Measurements from ENCODE around the gene LRIG1. TPM values are rescaled to one million over a fixed set of nuclear protein-coding genes. Genes with fewer than 3 reads are reported as not detected.

LRIG1 gene
- total RNA-seq, 1 donor from 2014 or later: 30.2 TPM

DNA sequence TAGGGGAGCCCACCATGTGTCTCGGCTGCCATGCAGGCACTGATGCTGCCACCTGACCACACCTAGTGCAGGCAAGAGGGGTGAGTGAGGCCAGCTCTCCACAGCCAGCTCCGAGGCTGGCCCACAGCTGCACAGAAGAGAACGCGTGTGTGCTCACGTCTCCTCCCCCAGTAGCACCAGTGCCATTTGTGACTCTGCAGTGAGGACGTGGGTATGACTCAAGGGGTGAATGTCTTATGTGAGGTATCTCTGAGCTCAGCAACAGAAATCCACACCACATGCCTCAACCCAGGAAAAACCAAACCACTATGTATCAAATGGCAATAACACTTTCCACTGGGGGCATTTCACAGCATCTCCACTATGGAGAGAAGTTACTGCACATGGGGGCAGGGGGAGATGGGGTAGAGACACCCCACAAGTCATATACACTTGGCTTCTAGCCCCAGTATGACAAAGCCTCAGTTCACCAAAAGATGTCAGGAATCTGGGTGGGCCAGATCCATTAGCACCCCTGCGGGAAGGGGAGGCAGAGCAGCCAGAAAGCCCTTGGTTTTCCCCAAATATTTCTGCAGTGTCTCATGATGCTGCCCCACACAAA is 87.6 kb downstream of the LRIG1 start:
- H3K4me1 Mint-ChIP-seq (ENCODE audit: low read depth, unreplicated experiment): peaks cover 33% of the 10 kb centered on the region
- no peak for DNase-seq
- H3K9me3 Mint-ChIP-seq (ENCODE audit: unreplicated experiment): no peaks in the 10 kb centered on the region
- no peak overlapping the region for H3K27ac Mint-ChIP-seq (ENCODE audit: unreplicated experiment)
- H3K4me3 Mint-ChIP-seq (ENCODE audit: unreplicated experiment): no peak overlapping the region
- no peaks in the 10 kb centered on the region for H3K36me3 Mint-ChIP-seq (ENCODE audit: unreplicated experiment)
- peaks cover 2% of the 10 kb centered on the region for H3K27me3 Mint-ChIP-seq (ENCODE audit: unreplicated experiment)
- TF ChIP-seq, protein P1, sequence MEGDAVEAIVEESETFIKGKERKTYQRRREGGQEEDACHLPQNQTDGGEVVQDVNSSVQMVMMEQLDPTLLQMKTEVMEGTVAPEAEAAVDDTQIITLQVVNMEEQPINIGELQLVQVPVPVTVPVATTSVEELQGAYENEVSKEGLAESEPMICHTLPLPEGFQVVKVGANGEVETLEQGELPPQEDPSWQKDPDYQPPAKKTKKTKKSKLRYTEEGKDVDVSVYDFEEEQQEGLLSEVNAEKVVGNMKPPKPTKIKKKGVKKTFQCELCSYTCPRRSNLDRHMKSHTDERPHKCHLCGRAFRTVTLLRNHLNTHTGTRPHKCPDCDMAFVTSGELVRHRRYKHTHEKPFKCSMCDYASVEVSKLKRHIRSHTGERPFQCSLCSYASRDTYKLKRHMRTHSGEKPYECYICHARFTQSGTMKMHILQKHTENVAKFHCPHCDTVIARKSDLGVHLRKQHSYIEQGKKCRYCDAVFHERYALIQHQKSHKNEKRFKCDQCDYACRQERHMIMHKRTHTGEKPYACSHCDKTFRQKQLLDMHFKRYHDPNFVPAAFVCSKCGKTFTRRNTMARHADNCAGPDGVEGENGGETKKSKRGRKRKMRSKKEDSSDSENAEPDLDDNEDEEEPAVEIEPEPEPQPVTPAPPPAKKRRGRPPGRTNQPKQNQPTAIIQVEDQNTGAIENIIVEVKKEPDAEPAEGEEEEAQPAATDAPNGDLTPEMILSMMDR (IDR thresholded peaks at IDR 0.05; ENCODE audit: partially characterized antibody, unreplicated experiment): no peak

DNA sequence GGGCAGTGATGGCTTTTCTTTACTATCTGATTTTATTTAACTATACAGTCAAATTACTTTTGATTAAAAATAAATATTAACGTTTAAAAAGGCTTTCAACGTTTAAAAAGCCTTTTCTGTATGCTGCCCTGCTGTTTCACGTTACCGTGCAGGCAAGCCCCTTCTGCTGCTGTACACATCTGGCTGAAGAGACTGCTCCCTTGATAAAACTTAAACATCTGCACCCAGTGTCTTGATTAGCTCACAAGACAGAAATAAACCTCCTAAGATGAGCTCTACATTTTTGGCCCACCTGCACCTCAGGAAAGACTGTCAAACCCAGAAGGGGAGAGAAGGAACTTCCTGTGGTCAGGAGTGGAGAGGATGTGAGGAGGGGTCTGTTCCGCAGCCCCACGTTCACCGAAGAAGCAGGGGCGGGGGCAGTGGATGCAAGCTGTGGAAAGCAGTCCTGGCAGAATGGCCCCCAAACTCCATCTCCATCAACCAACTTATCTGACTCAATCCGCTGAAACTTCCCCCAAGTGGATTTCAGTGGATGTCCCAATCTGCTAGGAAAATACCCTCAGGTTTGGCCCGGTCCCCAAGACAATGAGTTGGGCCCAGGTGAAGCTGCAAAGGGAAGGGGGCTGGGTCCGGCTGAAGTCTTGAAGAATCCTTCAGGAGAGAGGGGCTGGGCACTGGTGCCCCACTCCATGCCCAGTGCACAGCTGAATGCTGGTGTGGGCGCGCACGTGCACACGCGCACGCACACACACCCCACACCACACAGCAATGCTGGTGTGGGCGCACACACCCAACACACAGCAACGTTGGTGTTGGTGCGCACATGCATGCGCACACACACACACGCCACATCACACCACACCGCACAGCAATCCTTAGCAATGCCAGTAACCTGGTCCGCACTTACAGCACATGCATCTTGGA is 88.6 kb downstream of the LRIG1 start:
- H3K27ac Mint-ChIP-seq (ENCODE audit: unreplicated experiment): no peak overlapping the region
- H3K4me1 Mint-ChIP-seq (ENCODE audit: low read depth, unreplicated experiment): peaks cover 39% of the 10 kb centered on the region
- no peak overlapping the region for H3K4me3 Mint-ChIP-seq (ENCODE audit: unreplicated experiment)
- no peak for DNase-seq
- TF ChIP-seq, protein P1 (IDR thresholded peaks at IDR 0.05; ENCODE audit: partially characterized antibody, unreplicated experiment): no peak
- H3K9me3 Mint-ChIP-seq (ENCODE audit: unreplicated experiment): no peaks in the 10 kb centered on the region
- H3K36me3 Mint-ChIP-seq (ENCODE audit: unreplicated experiment): no peaks in the 10 kb centered on the region
- peaks cover 2% of the 10 kb centered on the region for H3K27me3 Mint-ChIP-seq (ENCODE audit: unreplicated experiment)

DNA sequence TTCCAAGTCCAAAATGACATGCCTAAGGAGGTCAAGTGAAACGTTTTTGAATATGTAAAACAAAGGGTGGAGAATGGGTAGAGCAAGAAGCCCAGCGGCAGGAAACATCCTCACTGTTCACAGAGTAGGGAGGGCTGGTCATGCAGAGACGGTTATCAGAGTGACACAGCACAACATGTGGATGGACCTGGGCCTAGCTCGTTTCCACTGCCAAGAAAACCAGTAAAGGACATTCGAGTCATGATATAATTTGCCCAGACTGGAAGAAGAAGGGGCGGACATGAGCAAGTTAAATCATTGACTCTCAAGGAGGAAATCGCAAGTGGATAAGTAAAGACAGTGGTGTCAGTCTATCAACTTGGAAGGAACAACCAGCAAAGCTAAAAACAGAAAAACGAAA is 89.3 kb downstream of the LRIG1 start:
- H3K27ac Mint-ChIP-seq (ENCODE audit: unreplicated experiment): no peak overlapping the region
- H3K36me3 Mint-ChIP-seq (ENCODE audit: unreplicated experiment): no peaks in the 10 kb centered on the region
- H3K4me3 Mint-ChIP-seq (ENCODE audit: unreplicated experiment): no peak overlapping the region
- peaks cover 2% of the 10 kb centered on the region for H3K27me3 Mint-ChIP-seq (ENCODE audit: unreplicated experiment)
- peaks cover 39% of the 10 kb centered on the region for H3K4me1 Mint-ChIP-seq (ENCODE audit: low read depth, unreplicated experiment)
- TF ChIP-seq, protein P1 (IDR thresholded peaks at IDR 0.05; ENCODE audit: partially characterized antibody, unreplicated experiment): no peak
- no peaks in the 10 kb centered on the region for H3K9me3 Mint-ChIP-seq (ENCODE audit: unreplicated experiment)
- DNase-seq: no peak

DNA sequence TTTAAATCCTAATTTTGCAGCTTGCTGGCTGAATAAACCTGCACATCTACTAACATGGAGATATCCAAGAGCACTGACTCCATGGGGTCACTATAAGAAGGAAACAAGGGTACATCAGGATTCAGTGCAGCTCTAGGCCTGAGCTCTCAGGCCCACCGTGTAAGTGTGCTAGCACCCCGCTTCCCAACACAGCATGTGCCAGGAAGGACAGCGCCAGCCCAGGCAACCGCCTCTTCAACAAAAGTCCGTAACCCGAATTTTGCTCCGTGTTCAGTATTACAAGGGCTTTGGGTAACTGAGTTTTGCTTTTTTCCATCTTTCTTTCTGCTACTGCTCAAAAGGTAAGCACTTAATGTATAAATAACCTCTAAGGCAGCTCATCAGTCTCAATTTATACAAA is 89.8 kb downstream of the LRIG1 start:
- Mint-ChIP-seq H3K4me1 (ENCODE audit: low read depth, unreplicated experiment) (peaks cover 37% of the 10 kb centered on the region), H3K36me3 (ENCODE audit: unreplicated experiment) (no peaks in the 10 kb centered on the region), H3K27ac (ENCODE audit: unreplicated experiment) (no peak overlapping the region), H3K9me3 (ENCODE audit: unreplicated experiment) (no peaks in the 10 kb centered on the region), H3K27me3 (ENCODE audit: unreplicated experiment) (peaks cover 2% of the 10 kb centered on the region), H3K4me3 (ENCODE audit: unreplicated experiment) (no peak overlapping the region)
- TF ChIP-seq, protein P1 (IDR thresholded peaks at IDR 0.05; ENCODE audit: partially characterized antibody, unreplicated experiment): no peak
- no peak for DNase-seq
